Mesenteric fat pad (tissue), 1 donor: ENCODE data around the gene SUN1. TPM values are rescaled to one million over a fixed set of nuclear protein-coding genes. Genes with fewer than 3 reads are reported as not detected.

Source experiments
- DNase-seq: peaks from one replicate; pipeline ENCODE4 v3.0.0-alpha.2; 2020; ENCODE audit warnings: low spot score
- total RNA-seq: library from RNA; stranded (reverse); fragmentation: NEBNext Ultra II Directional; extraction: Animal tissue kit (Norgen Biotek cat#: 25700); gene quantifications from one replicate; pipeline ENCODE4 v1.2.1, GENCODE V29; 2021
- donor health status: DM: yes; HTN: yes; CAD: no.

Gene SUN1
- total RNA-seq, 1 donor from 2014 or later: 144 TPM

DNA sequence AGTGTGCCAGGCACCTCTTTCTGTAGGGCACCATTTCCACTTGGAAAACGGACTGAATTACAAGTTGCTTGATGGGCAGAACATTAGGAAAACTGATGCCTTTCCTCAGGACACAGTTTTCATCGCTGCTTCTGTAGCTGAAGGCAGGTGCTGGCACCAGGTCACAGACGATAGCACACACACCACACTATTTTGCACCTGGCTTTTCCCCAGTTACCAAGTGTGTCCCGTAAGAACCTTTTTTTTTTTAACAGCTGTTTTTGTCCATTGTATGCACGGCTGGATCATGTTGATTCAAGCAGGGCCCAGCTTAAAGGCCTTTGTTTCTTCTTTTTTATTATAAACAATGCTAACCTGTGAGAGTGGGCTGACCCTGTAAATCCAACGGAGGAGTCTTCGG is 42.8 kb downstream of the SUN1 start:
- DNase-seq: no peak

DNA sequence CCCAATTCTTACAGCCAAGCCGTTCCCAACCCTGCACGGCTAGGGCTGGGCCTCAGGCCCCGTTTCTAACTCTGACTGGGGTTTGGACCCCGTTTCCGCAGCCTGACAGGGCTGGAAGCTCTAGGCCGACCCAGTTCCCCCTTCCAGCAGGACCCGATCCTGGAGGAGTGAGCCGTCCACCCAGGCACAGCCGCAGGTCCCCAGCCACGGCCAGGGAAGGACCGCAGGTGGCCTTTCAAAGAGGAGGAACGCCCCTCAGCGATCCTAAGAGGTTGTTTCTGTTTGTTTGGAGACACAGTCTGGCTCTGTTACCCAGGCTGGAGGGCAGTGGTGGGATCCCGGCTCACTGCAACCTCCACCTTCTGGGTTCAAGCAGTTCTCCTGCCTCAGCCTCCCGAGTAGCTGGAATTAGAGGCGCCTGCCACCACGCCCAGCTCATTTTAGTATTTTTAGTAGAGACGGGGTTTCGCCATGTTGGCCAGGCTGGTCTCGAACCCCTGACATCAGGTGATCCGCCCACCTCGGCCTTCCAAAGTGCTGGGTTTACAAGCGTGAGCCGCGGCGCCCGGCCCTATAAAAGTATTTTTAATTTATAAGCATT is 43.3 kb downstream of the SUN1 start:
- no peak for DNase-seq

GRCh38 chr7:876077-876971 is 44.0 kb downstream of the SUN1 start, which contains the start of gene GET4:
TSS of gene GET4 (plus strand) at chr7:876554. CDS start at chr7:876646, 92 bp downstream.
- DNase-seq: peak; percentile 99

DNA sequence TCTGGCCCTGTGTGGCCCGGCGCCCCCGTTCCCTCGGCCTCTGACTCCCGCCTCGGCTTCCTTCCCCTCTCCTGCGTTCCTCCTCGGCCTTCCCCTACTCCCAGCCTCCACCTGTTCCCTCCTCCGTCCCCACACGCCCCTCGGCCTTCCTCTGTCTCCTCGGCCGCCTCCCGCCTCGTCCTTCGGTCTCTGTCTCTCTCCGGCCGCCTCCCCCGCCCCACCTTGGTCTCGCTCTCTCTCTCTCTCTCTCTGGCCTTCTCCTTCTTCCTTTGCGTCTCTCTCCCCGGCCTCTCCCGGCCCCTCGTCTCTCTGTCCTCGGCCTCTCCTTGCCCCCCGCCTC is 44.7 kb downstream of the SUN1 start:
- DNase-seq: no peak

DNA sequence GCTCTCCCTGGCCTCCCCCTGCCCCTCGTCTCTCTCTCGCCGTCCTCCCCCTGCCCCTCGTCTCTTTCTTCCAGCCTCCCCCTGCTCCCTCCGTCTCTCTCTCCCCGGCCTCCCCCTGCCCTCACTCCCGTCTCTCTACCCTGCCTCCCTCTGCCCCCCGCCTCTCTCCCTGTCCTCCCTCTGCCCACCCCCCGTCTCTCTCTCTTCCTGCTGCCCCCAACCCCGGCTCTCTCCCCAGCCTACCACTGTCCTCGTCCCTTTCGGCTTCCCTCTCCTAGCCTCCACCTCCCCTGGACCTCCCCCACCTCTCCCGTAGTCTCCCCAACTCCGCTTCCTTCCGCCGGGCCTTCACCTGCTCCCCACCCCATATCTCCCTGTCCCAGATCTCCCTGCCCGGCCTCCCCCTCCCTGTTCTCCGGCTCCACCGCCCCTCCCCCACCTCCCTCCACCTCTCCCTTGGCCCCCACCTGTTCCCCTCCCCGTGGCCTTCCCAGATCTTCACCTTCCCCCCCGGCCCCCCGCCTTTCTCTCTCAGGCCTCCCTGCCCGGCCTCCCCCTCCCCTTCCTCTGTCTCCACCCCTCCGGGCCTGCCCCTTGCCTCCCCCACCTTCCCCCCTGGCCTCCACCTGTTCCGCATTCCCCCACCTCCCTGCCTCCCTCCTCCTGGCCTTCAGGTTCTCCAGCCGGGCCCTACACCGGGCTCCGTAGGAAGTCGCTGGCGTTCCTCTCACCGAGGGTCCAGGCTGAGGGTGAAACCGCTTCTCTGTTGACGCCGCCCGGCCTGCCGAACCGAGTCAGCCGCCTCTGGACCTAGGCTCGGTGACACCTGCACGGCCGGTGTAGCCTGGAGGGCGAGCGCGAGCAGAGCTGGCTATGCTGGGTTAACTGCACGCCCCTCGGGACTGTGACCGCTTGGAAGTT is 45.3 kb downstream of the SUN1 start:
- no peak for DNase-seq

GRCh38 chr7:879093-879492 is 46.8 kb downstream of the SUN1 start:
- no peak for DNase-seq

- no peak for DNase-seq
Observed at GRCh38 chr7:879706-880105, 47.4 kb downstream of the SUN1 start.

DNA sequence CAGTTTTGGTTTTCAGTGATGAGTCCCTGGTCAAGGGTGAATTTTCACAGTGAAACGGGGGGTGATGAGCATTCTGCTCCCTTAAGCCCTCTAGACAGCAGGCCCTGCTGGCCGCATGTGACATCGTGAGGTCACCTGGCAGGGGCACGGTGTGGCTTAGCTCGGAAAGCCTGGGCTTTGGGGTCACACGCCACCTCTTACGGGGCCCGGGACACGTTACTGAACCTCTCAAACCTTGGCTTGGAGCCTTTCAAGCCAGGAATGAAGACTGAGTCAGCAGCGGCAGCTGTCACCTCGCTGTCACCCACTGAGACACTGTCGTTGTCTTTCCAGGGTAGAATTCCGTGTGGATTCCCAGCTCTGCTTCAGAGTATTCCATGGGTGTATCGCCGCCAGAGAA is 48.2 kb downstream of the SUN1 start:
- no peak for DNase-seq

DNA sequence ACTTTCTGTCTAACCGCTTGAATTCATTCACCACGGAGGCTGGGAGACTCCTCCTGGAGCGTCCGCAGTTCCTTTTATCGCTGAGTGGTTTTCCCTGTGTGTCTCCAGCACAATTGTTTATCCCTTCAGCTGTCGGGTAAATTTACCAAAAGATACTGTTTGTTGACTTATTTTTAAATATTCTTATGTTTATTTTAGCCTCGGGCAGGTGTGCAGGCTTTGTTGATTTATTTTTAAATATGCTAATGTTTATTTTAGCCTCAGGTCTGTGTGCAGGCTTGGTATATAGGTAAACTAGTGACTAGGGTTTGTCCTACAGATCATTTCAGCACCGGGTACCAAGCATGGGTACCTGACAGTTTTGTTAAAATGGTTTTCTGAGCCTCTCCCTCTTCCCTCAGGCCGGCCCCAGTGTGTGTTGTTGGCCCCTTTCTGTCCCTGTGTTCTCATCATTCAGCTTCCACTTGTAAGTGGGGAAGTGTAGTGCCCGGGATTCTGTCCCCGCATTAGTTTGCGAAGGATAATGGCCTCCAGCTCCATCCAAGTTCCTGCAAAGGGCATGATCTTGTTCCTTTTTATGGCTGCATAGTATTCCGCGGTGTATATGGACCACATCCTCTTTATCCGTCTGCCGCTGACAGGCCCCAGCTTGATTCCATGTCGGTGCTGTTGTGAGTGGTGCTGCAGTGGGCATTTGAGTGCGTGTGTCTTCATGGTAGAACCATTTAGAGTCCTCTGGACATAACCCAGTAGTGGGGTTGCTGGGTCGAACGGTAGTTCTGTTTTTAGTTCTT is 49.4 kb downstream of the SUN1 start:
- DNase-seq: no peak

DNA sequence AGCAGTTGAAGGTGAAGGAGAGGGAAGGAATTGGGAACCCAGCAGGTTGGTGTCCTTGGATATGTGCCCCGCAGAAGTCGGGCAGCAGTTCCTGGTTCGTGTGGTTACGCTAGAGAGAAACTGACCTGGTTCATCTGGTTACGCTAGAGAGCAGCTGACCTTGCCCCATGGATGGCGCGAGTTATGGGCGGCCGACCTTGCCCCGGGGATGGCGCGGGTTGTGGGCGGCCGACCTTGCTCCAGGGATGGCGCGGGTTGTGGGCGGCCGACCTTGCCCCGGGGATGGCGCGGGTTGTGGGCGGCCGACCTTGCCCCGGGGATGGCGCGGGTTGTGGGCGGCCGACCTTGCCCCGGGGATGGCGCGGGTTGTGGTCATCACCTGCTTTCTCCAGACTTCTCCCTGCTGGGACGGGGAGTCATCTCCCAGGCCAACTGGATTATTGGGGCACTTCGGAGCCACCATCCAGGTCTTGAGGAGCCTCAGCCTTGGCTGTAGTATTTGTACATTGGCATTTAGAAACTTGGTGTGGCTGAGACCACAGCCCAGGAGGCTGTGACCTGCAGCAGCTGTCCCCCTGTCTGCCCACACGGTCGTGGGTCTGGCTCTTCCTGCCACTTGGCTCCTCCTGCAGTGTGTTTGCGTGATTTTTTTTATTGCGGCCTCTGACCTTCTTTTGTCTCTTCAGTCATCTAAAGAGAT is 50.2 kb downstream of the SUN1 start:
- no peak for DNase-seq

- no peak for DNase-seq
Observed at GRCh38 chr7:883055-884021, 51.1 kb downstream of the SUN1 start.

GRCh38 chr7:884191-885003 is 52.1 kb downstream of the SUN1 start:
- no peak for DNase-seq

DNA sequence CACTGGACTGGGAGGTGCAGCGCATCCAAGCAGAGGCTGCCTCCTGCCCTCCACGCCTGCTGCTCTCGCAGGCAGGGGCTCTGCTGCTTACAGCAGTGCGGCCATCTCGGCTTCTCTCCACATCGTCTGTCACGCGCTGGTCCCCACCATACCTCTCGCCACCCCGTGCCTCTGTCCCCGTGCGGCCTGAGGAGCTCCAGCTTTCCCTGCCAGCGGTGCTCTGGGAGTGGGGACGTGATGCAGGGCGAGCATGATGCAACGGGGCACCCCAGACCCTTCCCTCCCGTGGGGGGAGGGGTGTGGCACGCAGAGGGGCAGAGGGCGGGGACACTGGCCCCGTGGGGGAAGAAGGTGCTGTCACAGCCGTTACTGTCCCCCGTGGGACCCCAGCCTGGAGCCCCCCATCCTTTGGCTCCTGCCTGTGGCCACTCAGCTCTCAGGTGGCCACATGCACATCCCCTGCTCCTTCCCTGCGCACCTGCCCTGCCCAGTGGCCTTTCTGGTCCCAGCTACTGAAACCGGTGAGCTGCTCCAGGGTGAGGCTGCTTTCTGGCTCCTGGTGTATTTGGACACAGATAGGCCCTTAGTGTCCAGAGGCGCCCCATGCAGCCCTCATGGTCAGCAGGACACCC is 53.1 kb downstream of the SUN1 start:
- DNase-seq: no peak

DNA sequence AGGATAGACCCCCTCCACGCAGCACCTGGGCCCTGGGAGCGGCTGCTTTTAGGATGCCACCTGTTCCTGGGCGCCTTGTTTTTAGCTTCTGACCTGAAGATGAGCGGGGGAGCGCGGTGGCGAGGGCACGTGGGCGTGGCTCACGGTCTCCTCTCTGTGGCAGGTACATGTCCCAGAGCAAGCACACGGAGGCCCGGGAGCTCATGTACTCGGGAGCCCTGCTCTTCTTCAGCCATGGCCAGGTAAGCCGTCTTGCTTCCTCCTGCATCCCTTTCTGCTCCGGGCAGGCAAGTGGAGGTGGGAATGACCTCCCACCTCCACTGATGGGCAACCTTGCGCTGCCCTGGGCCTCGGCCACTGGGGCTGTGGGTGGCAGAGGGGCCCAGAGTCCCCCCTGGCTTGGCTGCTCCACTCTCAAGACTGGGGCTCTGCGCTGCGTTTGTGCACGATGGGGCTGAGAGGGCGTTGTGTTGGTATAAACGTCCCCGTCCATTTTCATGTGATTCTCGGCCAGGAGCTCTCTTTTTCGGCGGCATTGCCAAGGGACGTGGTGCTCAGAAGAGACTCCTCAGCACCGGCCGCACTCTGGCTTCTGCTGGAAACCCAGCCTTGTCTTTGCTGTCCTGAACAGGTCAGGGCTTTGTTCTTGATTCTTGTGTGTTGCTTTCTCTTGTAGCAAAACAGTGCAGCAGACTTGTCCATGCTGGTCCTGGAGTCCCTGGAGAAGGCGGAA is 53.8 kb downstream of the SUN1 start:
- no peak for DNase-seq

DNA sequence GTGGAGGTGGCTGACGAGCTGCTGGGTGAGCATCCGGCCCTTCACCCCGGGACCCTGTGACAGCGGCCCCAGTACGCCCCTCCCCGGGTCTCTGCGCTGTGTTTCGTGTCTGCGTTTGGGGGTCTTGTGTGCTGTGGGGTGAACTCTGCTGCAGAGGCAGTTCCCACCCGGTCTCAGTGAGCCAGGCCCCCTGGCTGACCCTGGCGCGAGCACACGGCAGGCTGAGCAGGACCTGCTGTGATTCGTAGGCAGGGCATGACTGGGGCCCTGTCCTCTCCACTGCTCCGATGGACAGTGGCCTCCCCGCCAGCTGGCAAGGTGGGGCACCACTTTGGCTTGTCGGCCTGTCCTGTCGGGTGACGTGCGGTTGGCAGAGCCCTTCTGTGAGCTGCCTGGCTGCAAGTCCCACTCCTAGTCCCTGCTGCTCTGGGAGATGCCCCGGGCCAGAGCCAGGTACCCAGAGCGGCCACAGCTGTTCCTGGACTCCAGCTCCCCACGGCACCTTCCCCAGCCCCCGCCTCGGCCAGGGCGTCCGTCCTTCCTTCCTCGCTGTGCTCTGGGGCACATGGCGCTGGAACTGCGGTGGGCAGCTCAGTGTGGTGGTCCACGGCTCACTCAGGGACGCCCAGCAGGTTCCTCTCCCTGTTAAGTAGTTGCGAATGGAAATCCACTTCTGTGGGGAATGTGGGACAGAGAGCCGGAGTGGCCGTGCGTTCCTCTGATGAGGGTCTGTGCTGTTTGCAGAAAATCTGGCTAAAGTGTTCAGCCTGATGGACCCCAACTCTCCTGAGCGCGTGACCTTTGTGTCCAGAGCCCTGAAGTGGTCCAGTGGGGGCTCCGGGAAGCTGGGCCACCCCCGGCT is 54.6 kb downstream of the SUN1 start:
- DNase-seq: no peak

GRCh38 chr7:887488-887820 is 55.2 kb downstream of the SUN1 start:
- DNase-seq: no peak
